ENCODE results near the gene SRRM2. TPM values are rescaled to one million over a fixed set of nuclear protein-coding genes. Genes with fewer than 3 reads are reported as not detected.

The SRRM2 gene
- total RNA-seq: 100 to 1,000 TPM; 476 to 541 TPM

DNA sequence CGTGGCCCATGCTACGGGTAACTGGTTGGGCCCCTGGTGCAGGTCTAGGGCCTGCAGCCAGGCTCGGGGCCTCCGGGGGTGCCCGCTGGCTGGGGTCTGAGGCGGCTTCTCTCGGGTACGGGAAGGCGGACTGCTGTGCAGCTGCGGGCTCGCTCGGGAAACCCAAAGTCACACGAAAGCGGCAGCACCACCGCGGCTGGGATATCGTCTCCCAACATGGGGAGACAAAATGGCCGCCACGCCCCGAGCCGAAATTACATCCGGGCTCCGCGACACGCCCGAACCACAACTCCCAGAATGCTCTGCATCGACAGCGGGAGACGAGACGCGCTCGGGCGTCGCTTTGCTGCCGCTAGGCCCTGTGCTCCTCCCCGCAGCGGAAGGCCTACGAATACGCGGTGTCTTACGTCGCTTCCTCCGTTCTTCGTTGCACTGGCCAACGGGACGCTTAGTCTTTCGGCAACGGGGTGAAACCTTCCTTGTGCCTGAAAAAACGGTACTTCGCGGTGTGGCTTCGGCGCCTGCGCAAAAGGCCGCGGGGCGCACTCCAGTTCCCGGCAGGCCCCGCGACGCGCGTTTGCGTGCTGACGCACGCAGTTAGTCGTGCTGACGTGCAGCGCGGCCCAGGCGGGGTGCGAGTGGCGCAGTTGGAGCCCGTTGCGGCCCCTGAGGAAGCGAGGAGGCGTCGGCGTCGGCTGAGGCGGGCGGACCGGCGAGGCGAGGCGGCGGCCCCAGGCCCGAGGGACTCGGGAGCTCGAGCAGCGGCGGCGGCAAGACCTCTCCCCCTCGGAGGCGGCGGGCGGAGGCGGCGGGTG is at the start of gene SRRM2:
TSS of gene SRRM2 (plus strand) at position 604 of the 815 bp plus-strand sequence. CDS start 3,727 bp downstream, outside the sequence.
- Histone ChIP-seq H3K27ac (peak within 1 kb of the TSS; percentile 93 to 98), H3K4me3 (peak within 1 kb of the TSS; percentile 82), H3K4me1 (ENCODE audit: control insufficient read depth in 1 of 2, low read depth in 2 of 2) (peaks cover 33 to 43% of the 10 kb centered on the region in 2 donors), H3K9me3 (no peaks in the 10 kb centered on the region), H3K27me3 (replicated peaks; ENCODE audit: insufficient read depth) (no peaks in the 10 kb centered on the region), H3K36me3 (peaks cover 5% of the 10 kb centered on the region)
- TF ChIP-seq, protein P1, sequence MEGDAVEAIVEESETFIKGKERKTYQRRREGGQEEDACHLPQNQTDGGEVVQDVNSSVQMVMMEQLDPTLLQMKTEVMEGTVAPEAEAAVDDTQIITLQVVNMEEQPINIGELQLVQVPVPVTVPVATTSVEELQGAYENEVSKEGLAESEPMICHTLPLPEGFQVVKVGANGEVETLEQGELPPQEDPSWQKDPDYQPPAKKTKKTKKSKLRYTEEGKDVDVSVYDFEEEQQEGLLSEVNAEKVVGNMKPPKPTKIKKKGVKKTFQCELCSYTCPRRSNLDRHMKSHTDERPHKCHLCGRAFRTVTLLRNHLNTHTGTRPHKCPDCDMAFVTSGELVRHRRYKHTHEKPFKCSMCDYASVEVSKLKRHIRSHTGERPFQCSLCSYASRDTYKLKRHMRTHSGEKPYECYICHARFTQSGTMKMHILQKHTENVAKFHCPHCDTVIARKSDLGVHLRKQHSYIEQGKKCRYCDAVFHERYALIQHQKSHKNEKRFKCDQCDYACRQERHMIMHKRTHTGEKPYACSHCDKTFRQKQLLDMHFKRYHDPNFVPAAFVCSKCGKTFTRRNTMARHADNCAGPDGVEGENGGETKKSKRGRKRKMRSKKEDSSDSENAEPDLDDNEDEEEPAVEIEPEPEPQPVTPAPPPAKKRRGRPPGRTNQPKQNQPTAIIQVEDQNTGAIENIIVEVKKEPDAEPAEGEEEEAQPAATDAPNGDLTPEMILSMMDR (IDR thresholded peaks at IDR 0.05): no peak
- peak; percentile 77 for DNase-seq (ENCODE audit: low spot score)
- ATAC-seq (ENCODE audit: insufficient number of reproducible peaks, low FRiP score, low read depth): peak; percentile 96

DNA sequence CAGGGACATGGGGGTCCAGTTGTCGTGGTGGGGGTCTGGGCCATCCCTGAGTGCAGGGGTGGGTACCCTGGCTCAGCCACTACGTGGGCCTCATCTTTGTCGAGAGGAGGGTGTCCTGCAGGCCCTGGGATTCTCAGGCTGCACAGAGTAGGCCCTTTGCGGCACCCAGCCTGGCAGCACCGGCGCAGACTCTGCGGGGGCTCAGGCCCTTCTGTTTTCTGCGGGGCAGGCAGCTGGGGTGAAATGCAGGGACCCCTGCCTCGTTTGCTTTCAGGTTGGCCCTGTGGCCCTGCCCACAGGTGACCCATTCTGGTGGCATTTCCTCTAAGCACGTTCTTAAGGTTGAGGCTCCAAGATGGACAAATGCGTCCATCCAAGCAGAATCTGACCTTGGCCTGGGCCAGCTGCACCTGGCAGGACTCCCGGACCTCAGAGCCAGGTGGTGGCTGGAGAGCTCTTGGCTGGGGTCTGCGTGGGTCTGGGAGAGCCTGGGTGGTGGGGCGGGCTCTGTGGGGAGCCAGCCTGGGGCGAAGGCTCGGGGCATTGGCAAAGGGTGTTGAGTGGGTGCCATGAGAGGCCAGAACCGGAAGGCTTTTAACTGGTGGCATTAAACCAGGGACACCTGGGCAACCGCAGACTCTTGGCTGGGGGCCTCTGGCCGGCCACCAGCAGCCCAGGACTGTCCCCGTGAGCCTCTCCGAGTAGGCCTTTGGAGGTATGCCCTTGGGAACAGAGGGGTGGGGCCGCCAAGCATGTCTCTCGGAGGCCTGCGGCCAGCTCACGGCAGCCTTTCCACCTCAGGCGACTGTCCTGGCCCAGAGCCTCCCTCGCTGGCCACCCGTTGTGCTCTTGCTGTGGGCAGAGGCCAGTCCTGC is 49.3 kb upstream of the SRRM2 start:
- DNase-seq (ENCODE audit: low spot score) (no peak), ATAC-seq (ENCODE audit: insufficient number of reproducible peaks, low FRiP score, low read depth) (no peak)
- no peaks in the 10 kb centered on the region for H3K27me3 ChIP-seq (replicated peaks; ENCODE audit: insufficient read depth)
- no peaks in the 10 kb centered on the region for H3K4me1 ChIP-seq (ENCODE audit: control insufficient read depth in 1 of 2, low read depth in 2 of 2)
- H3K4me3 ChIP-seq: no peak overlapping the region
- H3K9me3 ChIP-seq: no peaks in the 10 kb centered on the region
- H3K27ac ChIP-seq: no peak overlapping the region
- TF ChIP-seq, protein P1 (IDR thresholded peaks at IDR 0.05): no peak
- peaks cover 58% of the 10 kb centered on the region for H3K36me3 ChIP-seq

DNA sequence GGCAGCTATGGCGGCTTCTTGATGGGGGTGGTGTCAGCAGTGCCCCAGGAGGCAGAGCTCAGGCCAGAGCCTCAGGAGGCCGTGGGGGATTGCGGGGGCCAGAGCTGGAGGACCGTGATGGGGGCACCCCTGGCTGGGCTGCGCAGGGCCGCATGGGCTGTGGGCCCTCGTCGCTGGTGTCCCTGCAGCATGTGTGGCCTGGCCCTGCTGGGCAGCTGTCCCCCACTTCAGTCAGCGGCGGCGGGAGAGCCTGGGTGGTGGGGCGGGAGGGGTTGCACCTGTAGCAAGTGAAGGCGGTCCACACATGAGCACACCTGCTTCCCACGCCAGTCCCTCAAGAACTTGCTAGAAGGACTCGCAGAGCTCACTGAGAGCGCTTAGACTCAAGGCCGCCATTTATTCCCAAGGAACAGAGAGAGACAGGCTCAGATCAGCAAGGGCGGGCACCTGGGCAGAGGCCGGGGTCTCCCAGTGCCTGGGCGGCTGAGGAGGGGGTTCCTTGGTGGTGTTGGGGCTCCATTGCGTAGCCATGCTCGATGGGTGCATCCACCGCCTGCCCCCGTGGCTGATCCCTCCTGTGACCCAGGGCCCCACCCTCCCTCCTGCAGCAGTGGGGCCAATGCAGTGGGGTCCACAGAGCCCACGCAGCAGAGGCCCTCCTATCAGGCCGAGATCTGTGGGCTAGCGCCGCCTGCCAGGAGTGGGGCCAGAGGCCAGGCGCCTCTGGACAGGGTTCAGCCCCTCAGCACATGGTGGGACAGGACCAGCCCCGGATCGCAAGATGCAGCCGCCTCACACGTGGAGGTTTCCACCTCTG is 48.1 kb upstream of the SRRM2 start:
- no peak overlapping the region for H3K4me3 ChIP-seq
- peaks cover 53% of the 10 kb centered on the region for H3K36me3 ChIP-seq
- H3K4me1 ChIP-seq (ENCODE audit: control insufficient read depth in 1 of 2, low read depth in 2 of 2): no peaks in the 10 kb centered on the region
- DNase-seq (ENCODE audit: low spot score): no peak
- TF ChIP-seq, protein P1 (IDR thresholded peaks at IDR 0.05): no peak
- H3K27ac ChIP-seq: no peak overlapping the region
- ATAC-seq (ENCODE audit: insufficient number of reproducible peaks, low FRiP score, low read depth): no peak
- no peaks in the 10 kb centered on the region for H3K9me3 ChIP-seq
- H3K27me3 ChIP-seq (replicated peaks; ENCODE audit: insufficient read depth): no peaks in the 10 kb centered on the region

DNA sequence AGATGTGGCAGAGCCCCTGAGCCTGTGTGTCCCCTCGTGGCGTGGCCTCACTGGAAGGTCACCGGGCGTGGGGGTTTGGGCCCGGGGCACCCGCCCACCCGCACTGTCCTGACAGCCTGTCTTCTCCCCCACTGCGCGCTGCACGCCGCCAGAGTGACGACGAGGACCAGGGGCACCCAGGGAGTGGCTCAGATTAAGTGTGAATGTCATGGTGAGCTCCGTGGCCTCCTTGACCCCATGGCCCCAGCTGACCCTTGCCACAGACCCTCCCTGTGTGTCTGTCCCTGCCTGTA is 47.5 kb upstream of the SRRM2 start:
- TF ChIP-seq, protein P1 (IDR thresholded peaks at IDR 0.05): no peak
- Histone ChIP-seq H3K4me1 (ENCODE audit: control insufficient read depth in 1 of 2, low read depth in 2 of 2) (no peaks in the 10 kb centered on the region), H3K36me3 (peaks cover 48% of the 10 kb centered on the region), H3K27ac (no peak overlapping the region), H3K9me3 (no peaks in the 10 kb centered on the region), H3K27me3 (replicated peaks; ENCODE audit: insufficient read depth) (no peaks in the 10 kb centered on the region), H3K4me3 (no peak overlapping the region)
- DNase-seq (ENCODE audit: low spot score): no peak
- ATAC-seq (ENCODE audit: insufficient number of reproducible peaks, low FRiP score, low read depth): no peak

All from thoracic aorta (tissue), 2 donors.